Measurements from ENCODE around the gene ALG3.

The ALG3 gene

GRCh38 chr3:184234671-184235380 is 13.9 kb downstream of the ALG3 start:
- no peak for DNase-seq

GRCh38 chr3:184234224-184234623 is 14.5 kb downstream of the ALG3 start:
- DNase-seq: no peak

GRCh38 chr3:184233127-184233843 is 15.5 kb downstream of the ALG3 start:
- no peak for DNase-seq

- no peak for DNase-seq
These were observed 17.1 kb downstream of the ALG3 start for GRCh38 chr3:184231671-184232070.

GRCh38 chr3:184230603-184231528 is 17.9 kb downstream of the ALG3 start:
- no peak for DNase-seq

- peak; percentile 53 for DNase-seq
These were observed 18.6 kb downstream of the ALG3 start for GRCh38 chr3:184230081-184230602.

- peak; percentile 92 for DNase-seq
These were observed 19.2 kb downstream of the ALG3 start, which contains the start of gene VWA5B2 for GRCh38 chr3:184229394-184230080. Gene VWA5B2 (plus strand): TSS chr3:184229585. CDS start chr3:184230529, 944 bp downstream.

GRCh38 chr3:184228376-184229137 is 20.2 kb downstream of the ALG3 start:
- peak; percentile 28 for DNase-seq

GRCh38 chr3:184227481-184227935 is 21.3 kb downstream of the ALG3 start:
- peak; percentile 84 for DNase-seq

GRCh38 chr3:184223946-184224345 is 24.8 kb downstream of the ALG3 start:
- DNase-seq: no peak

- no peak for DNase-seq
These were observed 26.2 kb downstream of the ALG3 start for GRCh38 chr3:184222521-184222920.

GRCh38 chr3:184218814-184219213 is 29.9 kb downstream of the ALG3 start:
- peak; percentile 88 for DNase-seq

GRCh38 chr3:184211718-184212117 is 37.0 kb downstream of the ALG3 start:
- DNase-seq: no peak

- no peak for DNase-seq
These were observed 37.5 kb downstream of the ALG3 start for GRCh38 chr3:184211297-184211696.

GRCh38 chr3:184209146-184209923 is 39.4 kb downstream of the ALG3 start:
- no peak for DNase-seq

GRCh38 chr3:184203526-184203925 is 45.2 kb downstream of the ALG3 start:
- no peak for DNase-seq

- no peak for DNase-seq
These were observed 47.9 kb downstream of the ALG3 start for GRCh38 chr3:184200825-184201224.

GRCh38 chr3:184198509-184198908 is 50.3 kb downstream of the ALG3 start:
- peak; percentile 55 for DNase-seq

GRCh38 chr3:184196536-184196935 is 52.2 kb downstream of the ALG3 start:
- peak; percentile 30 for DNase-seq

- DNase-seq: no peak
These were observed 54.7 kb downstream of the ALG3 start for GRCh38 chr3:184193991-184194539.
